ENCODE results near the gene DUXB.

DNA sequence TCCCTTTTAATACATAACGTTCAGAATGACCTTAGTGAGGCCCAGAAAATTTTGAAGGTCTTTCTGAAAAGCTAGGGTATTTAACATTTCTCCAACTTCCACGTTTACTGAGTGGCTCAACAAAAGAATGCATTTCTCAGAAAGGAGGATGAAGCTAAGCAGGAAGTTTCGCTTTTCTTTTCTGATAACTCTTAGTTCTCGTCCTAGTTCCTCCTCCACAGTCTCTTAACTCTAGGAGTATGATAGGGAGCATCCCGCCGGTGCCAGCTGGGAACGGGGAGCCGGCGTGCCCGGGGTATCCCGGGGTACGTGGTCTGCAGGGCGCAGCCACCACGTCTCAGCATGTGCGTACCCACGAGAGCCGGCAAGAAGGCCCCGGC is 54.2 kb downstream of the DUXB start:
- TF ChIP-seq, protein P1, sequence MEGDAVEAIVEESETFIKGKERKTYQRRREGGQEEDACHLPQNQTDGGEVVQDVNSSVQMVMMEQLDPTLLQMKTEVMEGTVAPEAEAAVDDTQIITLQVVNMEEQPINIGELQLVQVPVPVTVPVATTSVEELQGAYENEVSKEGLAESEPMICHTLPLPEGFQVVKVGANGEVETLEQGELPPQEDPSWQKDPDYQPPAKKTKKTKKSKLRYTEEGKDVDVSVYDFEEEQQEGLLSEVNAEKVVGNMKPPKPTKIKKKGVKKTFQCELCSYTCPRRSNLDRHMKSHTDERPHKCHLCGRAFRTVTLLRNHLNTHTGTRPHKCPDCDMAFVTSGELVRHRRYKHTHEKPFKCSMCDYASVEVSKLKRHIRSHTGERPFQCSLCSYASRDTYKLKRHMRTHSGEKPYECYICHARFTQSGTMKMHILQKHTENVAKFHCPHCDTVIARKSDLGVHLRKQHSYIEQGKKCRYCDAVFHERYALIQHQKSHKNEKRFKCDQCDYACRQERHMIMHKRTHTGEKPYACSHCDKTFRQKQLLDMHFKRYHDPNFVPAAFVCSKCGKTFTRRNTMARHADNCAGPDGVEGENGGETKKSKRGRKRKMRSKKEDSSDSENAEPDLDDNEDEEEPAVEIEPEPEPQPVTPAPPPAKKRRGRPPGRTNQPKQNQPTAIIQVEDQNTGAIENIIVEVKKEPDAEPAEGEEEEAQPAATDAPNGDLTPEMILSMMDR (IDR thresholded peaks at IDR 0.05) = no peak
- TF ChIP-seq EZH2phosphoT487 (IDR thresholded peaks at IDR 0.05) = no peak
- TF ChIP-seq EZH2 (IDR thresholded peaks at IDR 0.05) = no peak
